Suprapubic skin (tissue), 4 donors: Measurements from ENCODE around the gene DGKE. TPM values are rescaled to one million over a fixed set of nuclear protein-coding genes. Genes with fewer than 3 reads are reported as not detected.

Experiments used
- DNase-seq, 2 donors: peaks; one replicate each; pipeline ENCODE4 v3.0.0-alpha.2; 2019; ENCODE audit warnings: low spot score in 2 of 2
- H3K27ac ChIP-seq: fragments of 200-600 bp; sonication (generic); one replicate; pipeline ENCODE4 v1.5.1; 2019
- H3K27me3 ChIP-seq: fragments of 200-600 bp; sonication (generic); one replicate; pipeline ENCODE4 v1.5.1; 2019
- H3K36me3 ChIP-seq: fragments of 200-600 bp; sonication (generic); one replicate; pipeline ENCODE4 v1.5.1; 2019
- H3K4me1 ChIP-seq: fragments of 200-600 bp; sonication (generic); one replicate; pipeline ENCODE4 v1.5.1; 2019
- H3K4me3 ChIP-seq: fragments of 200-600 bp; sonication (generic); one replicate; pipeline ENCODE4 v1.5.1; 2019; ENCODE audit warnings: mild to moderate bottlenecking
- H3K9me3 ChIP-seq: fragments of 200-600 bp; sonication (generic); one replicate; pipeline ENCODE4 v1.5.1; 2019
- CTCF ChIP-seq, 2 donors: fragments of 200-600 bp in 1 of 2; fragments of 450-650 bp in 1 of 2; sonication (generic) in 1 of 2; IDR thresholded peaks; one replicate each; pipeline ENCODE4 v1.5.1; 2016 to 2019; ENCODE audit warnings: antibody characterized with exemption in 2 of 2, mild to moderate bottlenecking in 1 of 2, moderate library complexity in 1 of 2
- EP300 ChIP-seq: sonication (generic); formaldehyde crosslinking; IDR thresholded peaks from one replicate; pipeline ENCODE4 v1.6.1; 2017; ENCODE audit warnings: antibody characterized with exemption
- POLR2A ChIP-seq, 2 donors: fragments of 450-650 bp; IDR thresholded peaks; one replicate each; pipeline ENCODE4 v1.6.1; 2017; ENCODE audit warnings: antibody characterized with exemption in 2 of 2, mild to moderate bottlenecking in 2 of 2, moderate library complexity in 2 of 2
- POLR2AphosphoS5 ChIP-seq, 3 donors: sonication (generic); formaldehyde crosslinking; IDR thresholded peaks; one replicate each; pipeline ENCODE4 v1.6.1; 2017; ENCODE audit warnings: antibody characterized with exemption in 3 of 3
- WGBS: methylation state at CpG from one replicate; pipeline ENCODE4 v1.1.5; 2018; 5-methylcytosine and 5-hydroxymethylcytosine counted together
- total RNA-seq, 4 donors: library from RNA; depleted of rRNA; stranded (reverse); fragments of >200 nt; gene quantifications; one replicate each; pipeline ENCODE4 v1.1.0, GENCODE V29; 2016

DGKE gene
- total RNA-seq, 4 donors from 2014 or later = 3.4 to 7.7 (median 5.9) TPM

GRCh38 chr17:56809106-56809819, 24.7 kb upstream of the DGKE start:
- no peak for DNase-seq
- 94% methylated on average over 9 of the region's 9 CpGs for WGBS
- Histone ChIP-seq H3K4me1 (peaks cover 13% of the 10 kb centered on the region), H3K27me3 (no peaks in the 10 kb centered on the region), H3K36me3 (no peaks in the 10 kb centered on the region), H3K27ac (no peak overlapping the region), H3K9me3 (no peaks in the 10 kb centered on the region), H3K4me3 (no peak overlapping the region)
- TF ChIP-seq POLR2AphosphoS5 (IDR thresholded peaks at IDR 0.05) = no peak
- TF ChIP-seq POLR2A (IDR thresholded peaks at IDR 0.05) = no peak
- no peak for TF ChIP-seq CTCF (IDR thresholded peaks at IDR 0.05)
- TF ChIP-seq EP300 = no peak

GRCh38 chr17:56809820-56810179, 24.2 kb upstream of the DGKE start:
- DNase-seq = no peak
- H3K36me3 ChIP-seq = no peaks in the 10 kb centered on the region
- TF ChIP-seq CTCF (IDR thresholded peaks at IDR 0.05) = no peak
- TF ChIP-seq POLR2A (IDR thresholded peaks at IDR 0.05) = no peak
- TF ChIP-seq EP300 = no peak
- TF ChIP-seq POLR2AphosphoS5 (IDR thresholded peaks at IDR 0.05) = no peak
- H3K4me3 ChIP-seq = no peak overlapping the region
- H3K27ac ChIP-seq = no peak overlapping the region
- no peaks in the 10 kb centered on the region for H3K27me3 ChIP-seq
- no peaks in the 10 kb centered on the region for H3K9me3 ChIP-seq
- H3K4me1 ChIP-seq = peaks cover 13% of the 10 kb centered on the region
- 83% methylated on average over 1 of the region's 1 CpG for WGBS

GRCh38 chr17:56810343-56810742, 23.6 kb upstream of the DGKE start:
- no peaks in the 10 kb centered on the region for H3K36me3 ChIP-seq
- no peak for TF ChIP-seq POLR2A (IDR thresholded peaks at IDR 0.05)
- TF ChIP-seq POLR2AphosphoS5 (IDR thresholded peaks at IDR 0.05) = no peak
- no peak for TF ChIP-seq EP300
- TF ChIP-seq CTCF (IDR thresholded peaks at IDR 0.05) = no peak
- H3K9me3 ChIP-seq = no peaks in the 10 kb centered on the region
- 52% methylated on average over 2 of the region's 2 CpGs for WGBS
- H3K27me3 ChIP-seq = no peaks in the 10 kb centered on the region
- H3K4me3 ChIP-seq = no peak overlapping the region
- H3K4me1 ChIP-seq = peaks cover 13% of the 10 kb centered on the region
- H3K27ac ChIP-seq = no peak overlapping the region
- no peak for DNase-seq

- H3K4me1 ChIP-seq = peaks cover 13% of the 10 kb centered on the region
- DNase-seq = no peak
- 95% methylated on average over 12 of the region's 12 CpGs for WGBS
- no peaks in the 10 kb centered on the region for H3K9me3 ChIP-seq
- TF ChIP-seq POLR2A (IDR thresholded peaks at IDR 0.05) = no peak
- no peak for TF ChIP-seq POLR2AphosphoS5 (IDR thresholded peaks at IDR 0.05)
- no peak for TF ChIP-seq EP300
- no peak for TF ChIP-seq CTCF (IDR thresholded peaks at IDR 0.05)
- H3K4me3 ChIP-seq = no peak overlapping the region
- no peak overlapping the region for H3K27ac ChIP-seq
- no peaks in the 10 kb centered on the region for H3K36me3 ChIP-seq
- no peaks in the 10 kb centered on the region for H3K27me3 ChIP-seq
These were observed 22.8 kb upstream of the DGKE start for GRCh38 chr17:56810891-56811775.

- no peak overlapping the region for H3K4me3 ChIP-seq
- no peak overlapping the region for H3K27ac ChIP-seq
- no peaks in the 10 kb centered on the region for H3K36me3 ChIP-seq
- 74% methylated on average over 7 of the region's 7 CpGs for WGBS
- no peak for DNase-seq
- H3K9me3 ChIP-seq = no peaks in the 10 kb centered on the region
- TF ChIP-seq POLR2A (IDR thresholded peaks at IDR 0.05) (no peak), EP300 (no peak), POLR2AphosphoS5 (IDR thresholded peaks at IDR 0.05) (no peak), CTCF (IDR thresholded peaks at IDR 0.05) (no peak)
- peaks cover 10% of the 10 kb centered on the region for H3K4me1 ChIP-seq
- H3K27me3 ChIP-seq = no peaks in the 10 kb centered on the region
These were observed 21.0 kb upstream of the DGKE start for GRCh38 chr17:56812901-56813388.
